GM19193 (cell line): ENCODE measurements around the gene ZCCHC17.

Experiments used
- POLR2A ChIP-seq: IDR thresholded peaks from 4 replicates; pipeline ENCODE4 v1.6.1; 2011; ENCODE audit not compliant: insufficient read depth, insufficient read length; ENCODE audit errors: extremely low read depth

The ZCCHC17 gene

GRCh38 chr1:31399976-31400375 lies 103.1 kb downstream of the ZCCHC17 start:
- TF ChIP-seq POLR2A, result no peak

- no peak for TF ChIP-seq POLR2A
These were observed 103.6 kb downstream of the ZCCHC17 start for GRCh38 chr1:31400393-31400792.

- no peak for TF ChIP-seq POLR2A
These were observed 104.4 kb downstream of the ZCCHC17 start for GRCh38 chr1:31401241-31401640.

GRCh38 chr1:31405578-31406245 lies 108.9 kb downstream of the ZCCHC17 start:
- no peak for TF ChIP-seq POLR2A

- TF ChIP-seq POLR2A, result no peak
These were observed 110.3 kb downstream of the ZCCHC17 start for GRCh38 chr1:31407029-31407626.

GRCh38 chr1:31408788-31409318 lies 112.0 kb downstream of the ZCCHC17 start:
- no peak for TF ChIP-seq POLR2A

- TF ChIP-seq POLR2A, result no peak
These were observed 113.4 kb downstream of the ZCCHC17 start for GRCh38 chr1:31409946-31410858.

- TF ChIP-seq POLR2A, result no peak
These were observed 114.0 kb downstream of the ZCCHC17 start for GRCh38 chr1:31410871-31411270.

GRCh38 chr1:31412205-31412604 lies 115.4 kb downstream of the ZCCHC17 start:
- no peak for TF ChIP-seq POLR2A

- TF ChIP-seq POLR2A, result no peak
These were observed 116.0 kb downstream of the ZCCHC17 start, which contains the start of gene SERINC2 for GRCh38 chr1:31412732-31413404. TSS of gene SERINC2 (plus strand) at chr1:31413213. CDS start at chr1:31413266, 53 bp downstream.

GRCh38 chr1:31413405-31414001 lies 116.7 kb downstream of the ZCCHC17 start:
- TF ChIP-seq POLR2A, result no peak
